HG03469 (cell line): Measurements from ENCODE around the gene NTRK3.

Source experiments
- ATAC-seq: cut with Tn5 transposase; IDR thresholded peaks from one replicate; pipeline ENCODE4 v1.9.1; 2021; ENCODE audit warnings: mild to moderate bottlenecking, moderate library complexity, moderate number of reproducible peaks; ENCODE audit not compliant: unreplicated experiment

NTRK3 gene

DNA sequence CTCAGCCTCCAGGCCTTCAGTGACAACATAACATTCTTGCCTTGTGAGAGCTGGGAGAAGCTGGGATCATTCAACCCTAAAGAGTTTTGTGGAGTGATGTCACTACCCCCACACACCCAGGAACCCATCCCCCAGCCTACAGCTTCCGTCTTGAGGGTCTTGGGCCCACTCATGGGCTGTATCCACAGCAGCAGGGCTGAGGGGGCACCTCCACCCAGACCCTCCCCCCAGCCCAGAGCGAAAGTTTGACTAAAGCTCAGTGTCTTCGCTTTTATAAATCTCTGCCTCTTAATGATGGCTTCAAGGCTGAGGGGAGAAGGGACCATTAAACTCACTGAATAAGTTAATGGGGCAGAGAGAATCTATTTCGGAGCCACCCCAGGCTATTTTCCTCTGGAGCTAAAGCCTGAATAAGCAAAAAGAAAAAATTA is 23.8 kb downstream of the NTRK3 start:
- no peak for ATAC-seq

GRCh38 chr15:88231909-88232644 is 24.5 kb downstream of the NTRK3 start:
- no peak for ATAC-seq

- ATAC-seq, result no peak
These were observed 25.7 kb downstream of the NTRK3 start for GRCh38 chr15:88230823-88231222.

DNA sequence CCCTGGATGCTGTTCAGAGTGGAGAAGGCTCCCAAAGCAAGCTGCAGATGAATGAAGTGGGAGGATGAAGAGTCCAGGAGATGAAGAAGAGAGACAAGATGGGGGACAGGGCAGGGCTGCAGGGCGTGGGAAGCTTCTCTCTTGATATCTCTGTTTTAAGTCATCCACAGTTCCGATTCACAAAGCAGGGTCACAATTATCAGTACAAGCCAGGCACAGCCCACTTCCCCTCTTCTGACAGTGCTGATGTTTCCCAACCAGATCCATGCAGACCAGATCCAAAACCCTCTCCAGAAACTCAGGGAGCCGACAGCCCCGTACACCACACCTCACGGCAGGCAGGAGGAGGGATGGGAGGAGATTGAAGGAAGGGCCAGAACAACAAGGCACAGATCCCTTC is 31.1 kb downstream of the NTRK3 start:
- ATAC-seq, result no peak

- ATAC-seq, result no peak
These were observed 33.5 kb downstream of the NTRK3 start for GRCh38 chr15:88223084-88223483.

DNA sequence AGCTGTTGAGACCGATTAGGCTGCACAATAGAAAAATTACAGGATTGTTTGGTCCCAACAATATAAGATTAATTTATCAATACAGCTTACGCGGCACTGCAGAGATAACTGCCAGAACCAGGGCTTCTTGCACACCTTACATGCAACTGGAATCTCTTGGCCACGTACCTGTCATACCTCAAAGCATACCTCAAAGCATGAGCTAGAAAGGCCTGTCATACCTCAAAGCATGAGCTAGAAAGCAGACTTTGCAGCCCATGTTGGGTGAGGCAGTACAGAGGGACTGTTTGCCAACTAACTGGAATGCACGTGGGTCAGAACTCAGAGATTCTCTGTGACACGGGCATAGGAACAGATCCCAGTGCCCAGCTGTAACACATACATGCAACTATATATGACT is 34.7 kb downstream of the NTRK3 start:
- no peak for ATAC-seq

GRCh38 chr15:88220443-88221335 is 35.9 kb downstream of the NTRK3 start:
- no peak for ATAC-seq

DNA sequence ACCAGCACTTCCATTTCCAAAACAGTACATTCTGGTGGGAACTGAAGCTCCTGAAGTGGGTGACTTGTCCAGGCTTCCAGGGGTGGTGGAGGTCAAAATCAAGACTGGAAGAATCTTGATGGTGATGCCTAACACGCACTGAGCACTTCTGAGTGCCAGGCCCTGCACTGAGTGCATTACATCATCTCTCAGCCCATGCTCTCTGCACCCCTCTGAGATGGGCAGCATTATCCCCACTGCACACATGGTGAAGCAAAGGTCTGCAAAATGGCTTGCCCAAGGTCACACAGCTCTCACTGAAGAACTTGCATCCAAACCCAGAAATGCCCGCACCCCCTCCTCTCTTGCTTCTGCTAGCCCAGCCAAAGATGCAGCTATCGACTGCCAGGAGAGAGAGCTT is 36.9 kb downstream of the NTRK3 start:
- ATAC-seq, result no peak

DNA sequence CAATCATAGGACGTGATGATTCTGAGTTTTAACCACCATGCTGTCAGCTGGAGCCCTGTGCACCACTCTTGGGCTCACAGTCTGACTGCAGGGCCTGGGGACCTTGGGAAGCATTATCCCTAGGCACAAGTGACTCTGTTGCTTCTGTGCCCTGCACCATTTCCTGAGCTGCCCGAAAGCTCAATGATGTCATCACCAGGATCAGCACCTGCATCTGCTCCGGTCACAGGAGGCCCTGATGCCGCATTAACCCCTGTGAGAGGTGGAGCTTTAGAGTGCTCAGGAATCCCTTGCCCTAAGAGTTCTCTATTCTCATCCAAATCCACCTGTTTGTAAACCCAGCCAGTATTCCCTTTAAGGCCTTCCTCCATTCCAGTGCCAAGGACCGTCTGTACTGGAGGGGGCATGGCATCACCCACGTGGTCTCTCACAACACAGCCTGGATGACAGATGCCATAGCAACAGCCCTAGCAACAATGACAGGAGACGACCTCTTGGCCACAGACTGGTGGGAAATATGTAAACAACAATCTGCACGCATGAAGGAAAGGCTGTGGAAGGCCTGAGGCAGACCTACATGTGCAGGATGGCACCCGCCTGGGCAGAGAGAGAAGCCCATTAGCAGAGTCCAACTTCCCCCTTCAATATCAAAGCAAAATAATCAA is 37.9 kb downstream of the NTRK3 start:
- ATAC-seq, result no peak

DNA sequence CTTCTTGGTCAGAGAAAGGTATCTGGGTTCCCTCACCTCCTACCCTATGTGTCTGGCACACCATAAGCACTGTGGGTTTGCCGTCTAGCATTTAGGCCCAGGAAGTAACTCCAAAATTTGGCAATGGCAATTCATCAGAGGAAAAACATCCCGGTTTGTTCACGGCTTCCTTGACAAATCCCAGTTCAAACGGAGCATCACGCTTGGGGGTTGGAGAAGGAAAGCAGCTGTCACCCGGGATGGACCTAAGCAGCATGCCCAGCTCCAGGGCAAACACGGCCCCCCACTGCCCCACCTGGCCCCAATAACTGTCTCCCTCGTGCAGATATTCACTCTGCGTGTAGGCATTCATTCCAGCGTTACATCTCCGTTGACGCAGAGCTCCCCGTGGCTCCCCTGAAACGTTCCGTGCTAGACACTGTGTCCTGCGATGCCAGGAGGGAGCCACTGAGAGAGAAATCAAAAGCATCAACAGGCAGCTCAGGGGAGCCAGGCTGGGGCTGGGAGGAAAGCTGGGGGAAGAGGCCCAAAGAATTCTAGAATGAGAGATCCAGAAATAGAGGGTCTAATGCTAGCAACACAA is 41.4 kb downstream of the NTRK3 start:
- no peak for ATAC-seq

- no peak for ATAC-seq
These were observed 47.4 kb downstream of the NTRK3 start for GRCh38 chr15:88209111-88209510.

GRCh38 chr15:88208396-88208795 is 48.1 kb downstream of the NTRK3 start:
- ATAC-seq, result no peak

- ATAC-seq, result no peak
These were observed 49.0 kb downstream of the NTRK3 start for GRCh38 chr15:88207565-88207964.

GRCh38 chr15:88204584-88204983 is 52.0 kb downstream of the NTRK3 start:
- no peak for ATAC-seq

- ATAC-seq, result no peak
These were observed 54.3 kb downstream of the NTRK3 start for GRCh38 chr15:88202231-88202630.

DNA sequence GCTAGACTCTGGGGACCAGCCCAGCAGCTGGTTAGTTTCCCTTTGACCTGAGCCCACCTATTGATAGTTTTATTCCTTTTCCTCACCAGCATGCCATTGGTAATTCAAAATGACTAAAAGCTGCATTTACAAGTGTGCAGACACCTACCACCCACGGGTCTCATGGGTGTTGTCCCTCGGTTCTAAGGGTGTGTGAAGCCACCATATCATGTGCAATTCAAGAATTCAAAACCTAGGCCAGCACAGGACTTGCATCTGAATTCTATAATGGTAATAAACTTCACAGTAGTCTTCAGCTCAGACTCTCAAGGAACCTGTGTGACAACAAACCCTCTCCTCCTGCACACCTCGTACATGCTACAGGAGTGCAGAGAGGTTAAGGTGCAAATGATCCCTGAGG is 55.3 kb downstream of the NTRK3 start:
- ATAC-seq, result no peak

GRCh38 chr15:88196961-88197360 is 59.6 kb downstream of the NTRK3 start:
- no peak for ATAC-seq

DNA sequence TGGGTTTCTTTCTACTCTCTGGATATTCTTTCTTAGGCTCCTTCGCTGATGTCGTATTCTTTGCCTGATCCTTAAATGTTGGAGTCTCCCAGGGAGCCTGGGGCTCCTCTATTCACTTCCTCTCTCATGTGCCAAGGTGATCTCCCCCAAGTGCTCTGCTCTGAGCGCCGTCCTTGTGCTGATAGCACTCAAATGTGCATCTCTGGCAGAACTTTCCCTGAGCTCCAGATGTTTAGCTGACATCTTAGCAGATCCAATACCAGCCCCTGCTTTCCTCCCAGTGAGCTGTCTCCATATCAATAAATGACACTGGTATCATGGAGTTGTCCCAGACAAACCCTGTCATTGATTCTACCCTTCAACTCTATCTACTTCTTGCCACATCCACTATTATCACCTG is 62.4 kb downstream of the NTRK3 start:
- ATAC-seq, result no peak

DNA sequence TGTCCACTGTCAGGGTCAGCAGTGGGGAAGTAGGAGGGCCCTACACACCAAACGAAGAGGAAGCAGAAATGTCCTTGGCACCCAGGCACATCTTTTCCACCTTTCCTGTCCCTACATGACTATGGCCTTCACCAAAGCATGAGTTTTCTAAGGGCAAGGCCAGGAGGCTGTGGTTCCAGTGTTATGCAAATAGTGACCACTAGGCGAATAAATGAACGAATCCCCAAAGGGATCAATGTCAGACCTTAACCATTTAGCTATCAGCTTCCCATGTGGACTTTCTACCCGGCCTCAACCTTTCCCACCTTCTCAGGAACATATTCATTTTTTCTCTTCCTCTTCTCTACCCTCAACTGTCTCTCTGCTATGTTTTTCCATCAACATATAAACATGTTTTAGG is 63.1 kb downstream of the NTRK3 start:
- ATAC-seq, result no peak

- no peak for ATAC-seq
These were observed 64.8 kb downstream of the NTRK3 start for GRCh38 chr15:88191812-88192165.

GRCh38 chr15:88190232-88190631 is 66.3 kb downstream of the NTRK3 start:
- ATAC-seq, result no peak
